ENCODE results near the gene CCR6. TPM values are rescaled to one million over a fixed set of nuclear protein-coding genes. Genes with fewer than 3 reads are reported as not detected.

Gene CCR6
- total and polyA plus RNA-seq, 2 of the 13 experiments (the other 11 are each of a cell fraction or from before 2014, with no cell fraction given), result 4.5 to 8.7 TPM

- intact Hi-C loops (cut with micrococcal nuclease; ENCODE audit: unreplicated experiment) (loop anchor here (1.0 kb wide), 1 partner anchor 40 kb away; no protein-coding TSS in a partner anchor), in situ Hi-C loops (cut with HindIII; ENCODE audit: extremely low pct_ligation_motif_present, low pct_unique_long_range_greater_than_20kb) (no loop called here)
- no peak overlapping the region for H3K27ac ChIP-seq (ENCODE audit: extremely low read length, insufficient read depth, low read length)
- H3K9ac ChIP-seq (ENCODE audit: insufficient read depth, low read depth, low read length), result no peak overlapping the region
- no peak overlapping the region for H2AFZ ChIP-seq (ENCODE audit: low read length)
- ATAC-seq, result no peak; the same call in 2 of the 3 replicates
- no peak overlapping the region for H3K4me3 ChIP-seq (replicated peaks in 1 of 3; ENCODE audit: insufficient read depth in 1 of 3, low read depth in 2 of 3, low read length in 3 of 3)
- no peaks in the 10 kb centered on the region for H4K20me1 ChIP-seq (ENCODE audit: insufficient read depth, low read length)
- no peaks in the 10 kb centered on the region for H3K9me3 ChIP-seq (ENCODE audit: low read length)
- POLR2A ChIA-PET, result no interaction called here
- H3K36me3 ChIP-seq (replicated peaks in 1 of 2; ENCODE audit: control insufficient read depth in 1 of 2, insufficient read depth in 2 of 2, low read length in 2 of 2), result no peaks in the 10 kb centered on the region
- no peak for FAIRE-seq
- H3K4me2 ChIP-seq (ENCODE audit: low read depth, low read length), result no peak overlapping the region
- H3K27me3 ChIP-seq (ENCODE audit: control insufficient read depth in 1 of 2, insufficient read depth in 2 of 2, low read length in 2 of 2), result peaks cover 1 to 10% of the 10 kb centered on the region in 2 experiments; a peak in 3 of 5 replicates
- DNase-seq (ENCODE audit: low spot score), result no peak
- WGBS (ENCODE audit: low lambda C conversion rate), result 39% methylated on average over 4 of the region's 4 CpGs
- TF ChIP-seq, protein P1, sequence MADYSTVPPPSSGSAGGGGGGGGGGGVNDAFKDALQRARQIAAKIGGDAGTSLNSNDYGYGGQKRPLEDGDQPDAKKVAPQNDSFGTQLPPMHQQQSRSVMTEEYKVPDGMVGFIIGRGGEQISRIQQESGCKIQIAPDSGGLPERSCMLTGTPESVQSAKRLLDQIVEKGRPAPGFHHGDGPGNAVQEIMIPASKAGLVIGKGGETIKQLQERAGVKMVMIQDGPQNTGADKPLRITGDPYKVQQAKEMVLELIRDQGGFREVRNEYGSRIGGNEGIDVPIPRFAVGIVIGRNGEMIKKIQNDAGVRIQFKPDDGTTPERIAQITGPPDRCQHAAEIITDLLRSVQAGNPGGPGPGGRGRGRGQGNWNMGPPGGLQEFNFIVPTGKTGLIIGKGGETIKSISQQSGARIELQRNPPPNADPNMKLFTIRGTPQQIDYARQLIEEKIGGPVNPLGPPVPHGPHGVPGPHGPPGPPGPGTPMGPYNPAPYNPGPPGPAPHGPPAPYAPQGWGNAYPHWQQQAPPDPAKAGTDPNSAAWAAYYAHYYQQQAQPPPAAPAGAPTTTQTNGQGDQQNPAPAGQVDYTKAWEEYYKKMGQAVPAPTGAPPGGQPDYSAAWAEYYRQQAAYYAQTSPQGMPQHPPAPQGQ (CRISPR knock-in tag; IDR thresholded peaks at IDR 0.05; ENCODE audit: borderline replicate concordance), result no peak
- no peak for TF ChIP-seq ZFYVE20 (CRISPR knock-in tag; IDR thresholded peaks at IDR 0.05; ENCODE audit: borderline replicate concordance, low read depth)
- TF ChIP-seq TFE3 (CRISPR knock-in tag; IDR thresholded peaks at IDR 0.05), result no peak
- no peak for TF ChIP-seq LRRFIP1 (CRISPR knock-in tag; conservative IDR thresholded peaks at IDR 0.05)
- BruUV-seq (replicated peaks), result no TSS peak
- peaks cover 24% of the 10 kb centered on the region for H3K4me1 ChIP-seq (ENCODE audit: insufficient read depth, low read length)
- CTCF ChIA-PET (ENCODE audit: low intra/inter-chr PET ratio, low total read pairs), result no interaction called here
- H3K79me2 ChIP-seq (ENCODE audit: insufficient read depth, low read length), result no peaks in the 10 kb centered on the region
These were observed 20.6 kb upstream of the CCR6 start for GRCh38 chr6:167102318-167102717.

Measured in HepG2 (cell line).